NK-92 treated with Interleukin-12 subunit alpha and Interleukin-12 subunit beta, amount 100 ng/mL, for 24 hours (cell line): ENCODE data around the gene SUSD6.

Experiments used
- DNase-seq: peaks from one replicate; lab custom pipeline; 2025; lab: John Stamatoyannopoulos, UW

SUSD6 gene

GRCh38 chr14:69648480-69649451, 37.4 kb downstream of the SUSD6 start:
- no peak for DNase-seq

DNA sequence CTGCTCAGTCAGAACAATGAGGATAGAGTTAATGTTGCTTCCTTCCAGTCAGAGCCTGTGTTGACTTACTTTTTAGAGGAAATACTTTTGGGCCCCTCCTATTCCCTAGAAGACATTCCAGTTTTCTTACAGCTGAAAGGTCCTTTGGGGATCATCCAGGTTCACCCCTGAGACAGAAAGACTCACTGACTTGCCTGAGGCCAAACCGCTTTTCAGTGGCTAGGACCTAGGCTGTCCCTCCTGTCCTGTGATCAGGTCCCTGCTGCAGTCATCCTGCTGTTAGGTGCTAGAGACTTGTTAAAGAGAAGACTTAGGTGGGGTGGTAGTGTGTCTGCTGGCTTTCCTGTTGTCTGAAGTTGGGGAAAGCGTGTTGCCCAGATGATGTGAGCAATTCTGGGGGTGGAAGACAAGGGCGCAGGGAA, 39.6 kb downstream of the SUSD6 start:
- DNase-seq = no peak

- DNase-seq = no peak
Observed at GRCh38 chr14:69651664-69652063, 40.3 kb downstream of the SUSD6 start.

GRCh38 chr14:69652942-69653684, 41.7 kb downstream of the SUSD6 start:
- DNase-seq = no peak

DNA sequence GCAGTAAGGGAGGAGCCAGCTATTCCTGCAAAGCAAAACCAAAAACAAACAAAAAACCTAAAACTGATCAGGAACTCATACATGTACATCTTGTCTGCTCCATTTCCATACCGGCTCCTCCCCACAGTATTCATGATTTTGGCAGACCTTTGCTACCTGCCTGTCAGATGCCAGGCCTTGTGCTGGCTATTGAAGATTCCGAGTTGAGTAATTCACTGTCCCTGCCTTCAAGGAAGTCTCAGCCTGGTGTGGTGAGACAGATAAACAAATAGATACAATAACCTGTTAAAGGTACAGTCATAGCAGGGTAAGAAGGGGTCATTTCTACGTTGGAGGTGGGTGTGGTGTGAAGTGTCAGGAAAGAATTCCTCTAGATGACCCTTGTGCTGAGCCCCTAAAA, 42.7 kb downstream of the SUSD6 start:
- no peak for DNase-seq

DNA sequence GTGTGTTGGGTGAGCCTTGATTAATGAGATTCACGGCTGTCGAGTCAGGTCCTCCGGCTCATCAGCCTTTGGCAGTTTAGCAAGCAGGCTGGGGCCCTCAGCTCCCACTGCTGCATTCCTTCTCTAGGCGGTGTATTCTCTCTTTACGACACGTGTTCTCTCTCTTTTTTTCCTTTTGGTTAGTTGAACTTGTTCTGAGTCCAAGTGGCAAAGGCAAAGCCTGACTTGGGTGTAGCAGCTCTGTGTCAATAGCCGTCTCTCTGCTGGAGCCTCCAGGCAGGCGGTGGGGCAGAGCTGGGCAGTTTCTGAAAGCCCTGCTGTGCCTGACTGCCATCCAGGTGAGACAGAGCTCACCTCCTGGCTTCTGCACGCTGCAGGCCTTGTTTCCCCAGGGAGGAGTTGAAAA, 46.6 kb downstream of the SUSD6 start:
- DNase-seq = no peak

GRCh38 chr14:69658664-69659261, 47.4 kb downstream of the SUSD6 start:
- DNase-seq = peak; percentile 41

DNA sequence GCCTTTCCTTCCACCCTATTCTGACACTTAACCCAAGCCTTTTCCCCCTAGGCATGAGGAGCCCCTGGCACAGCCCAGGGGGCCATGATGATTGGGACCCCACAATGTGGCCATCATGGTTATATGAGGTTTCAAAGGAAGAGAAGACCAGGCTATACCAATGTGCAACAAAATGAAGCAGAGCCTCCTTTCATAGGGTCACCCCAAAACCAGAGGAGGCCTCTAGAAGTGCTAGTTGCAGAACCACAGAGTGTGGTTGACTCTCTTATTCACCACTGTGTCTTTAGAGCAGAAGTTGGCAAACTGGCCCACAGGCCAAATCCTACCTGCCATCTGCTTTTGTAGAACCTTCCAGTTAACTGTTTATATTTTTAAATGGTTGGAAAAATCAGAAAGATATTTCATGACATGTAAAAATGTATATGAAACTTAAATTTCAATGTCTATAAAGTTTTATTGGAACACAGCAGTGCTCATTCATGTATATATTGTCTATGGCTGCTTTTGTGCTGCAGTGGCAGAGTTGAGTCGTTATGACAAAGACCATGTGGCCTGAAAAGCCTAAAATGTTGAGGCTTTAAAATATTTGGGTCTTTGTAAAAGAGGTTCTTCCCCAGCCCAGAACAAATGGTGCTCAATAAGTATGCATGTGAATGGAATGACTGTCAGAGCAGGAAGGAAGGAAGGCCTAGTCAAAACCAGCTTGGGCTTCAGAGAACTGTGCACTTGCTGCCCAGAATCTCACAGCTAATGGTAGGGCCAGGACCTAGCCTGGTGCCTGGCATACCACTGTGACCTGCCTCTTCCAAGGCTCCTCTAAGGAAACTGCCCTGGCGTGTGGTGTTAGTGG, 49.2 kb downstream of the SUSD6 start:
- DNase-seq = no peak

DNA sequence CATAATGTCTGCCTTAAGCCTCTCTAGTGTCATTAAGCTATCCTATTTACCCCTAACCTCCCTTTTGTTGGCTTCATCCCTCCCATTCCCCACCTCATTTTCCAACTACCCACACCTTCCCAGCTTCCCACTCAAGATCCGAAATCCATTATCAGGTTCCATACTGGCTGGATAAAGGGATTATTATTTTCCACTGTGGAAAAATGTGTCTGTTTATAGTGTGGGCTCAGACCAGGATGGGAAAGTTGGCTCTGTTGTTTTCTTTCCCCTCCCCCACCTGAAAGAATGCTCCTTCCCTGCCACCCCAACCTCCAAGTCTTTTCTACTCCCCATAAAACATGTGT, 49.8 kb downstream of the SUSD6 start:
- DNase-seq = no peak

- DNase-seq = no peak
Observed at GRCh38 chr14:69662636-69663299, 51.4 kb downstream of the SUSD6 start.

DNA sequence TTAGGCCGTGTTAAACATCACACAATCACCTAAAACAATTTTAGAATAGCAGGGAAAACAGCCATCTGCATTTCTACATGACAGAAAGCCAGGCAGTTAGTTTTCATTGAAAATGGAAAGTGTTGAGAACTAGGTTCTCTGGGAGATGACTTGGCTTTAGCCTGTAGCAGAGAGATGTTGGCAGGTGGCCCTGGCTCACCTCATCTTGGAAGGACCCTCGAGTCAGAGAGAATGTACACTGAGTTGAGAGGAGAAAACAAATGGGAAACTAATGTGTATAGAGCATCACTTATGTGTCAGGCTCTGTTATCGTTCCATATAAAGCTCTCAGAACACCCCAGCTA, 51.9 kb downstream of the SUSD6 start:
- DNase-seq = no peak

GRCh38 chr14:69664265-69664664, 52.9 kb downstream of the SUSD6 start:
- DNase-seq = no peak

DNA sequence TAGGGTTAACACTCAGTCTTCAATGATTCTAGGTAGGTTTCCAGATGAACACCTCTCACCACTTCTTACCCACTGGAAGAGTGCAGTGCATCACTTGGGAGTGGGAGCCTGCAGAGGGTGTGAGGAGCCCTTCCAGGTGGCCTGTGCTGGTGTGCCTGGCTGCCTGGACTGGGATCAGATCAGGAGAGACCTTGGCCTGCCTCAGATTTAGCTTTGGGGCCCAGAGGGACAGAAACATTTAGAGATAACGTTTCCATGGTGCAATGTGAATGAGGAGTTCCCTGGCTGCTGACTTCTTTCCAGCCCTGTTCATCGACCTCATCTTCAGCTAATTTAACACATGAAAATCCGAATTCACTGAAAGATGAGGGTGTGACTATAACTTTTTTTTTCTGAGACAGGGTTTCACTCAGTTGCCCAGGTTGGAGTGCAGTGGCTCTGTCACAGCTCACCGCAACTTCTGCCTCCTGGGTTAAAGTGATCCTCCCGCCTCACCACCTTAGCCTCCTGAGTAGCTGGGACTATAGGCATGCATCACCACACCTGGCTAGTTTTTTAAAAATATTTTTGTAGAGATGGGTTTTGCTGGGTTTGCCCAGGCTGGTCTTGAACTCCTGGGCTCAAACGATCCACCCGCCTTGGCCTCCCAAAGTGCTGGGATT, 53.6 kb downstream of the SUSD6 start:
- no peak for DNase-seq

- no peak for DNase-seq
Observed at GRCh38 chr14:69665631-69666030, 54.2 kb downstream of the SUSD6 start.

- no peak for DNase-seq
Observed at GRCh38 chr14:69666112-69666511, 54.7 kb downstream of the SUSD6 start.

GRCh38 chr14:69666690-69667211, 55.4 kb downstream of the SUSD6 start:
- no peak for DNase-seq

- no peak for DNase-seq
Observed at GRCh38 chr14:69667938-69668335, 56.5 kb downstream of the SUSD6 start.

- DNase-seq = no peak
Observed at GRCh38 chr14:69669375-69669774, 58.0 kb downstream of the SUSD6 start.

DNA sequence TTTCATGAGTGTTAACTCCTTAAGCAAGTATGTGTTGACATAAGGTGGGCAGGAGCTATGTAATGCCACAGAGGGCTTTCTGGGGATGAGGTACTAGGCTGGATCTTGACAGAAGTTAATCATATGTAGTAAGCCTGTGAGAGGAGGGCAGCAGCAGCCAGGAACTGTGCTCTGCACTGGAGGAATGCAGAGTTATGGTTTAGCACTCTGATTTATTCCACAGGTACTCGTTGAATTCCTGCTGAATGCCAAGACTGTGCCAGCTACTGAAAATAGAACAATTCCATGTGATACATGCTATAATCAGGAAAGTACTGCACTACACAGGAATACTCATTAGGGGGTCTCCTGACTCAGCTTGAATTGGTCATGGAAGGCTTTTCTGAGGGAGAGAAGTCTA, 58.7 kb downstream of the SUSD6 start:
- no peak for DNase-seq

GRCh38 chr14:69671365-69672030, 60.1 kb downstream of the SUSD6 start:
- DNase-seq = no peak
